Keratinocyte (primary cell): ENCODE measurements around the gene ANKHD1.

Experiments used
- EZH2 ChIP-seq: IDR thresholded peaks from one replicate; pipeline ENCODE4 v1.6.1; 2012; ENCODE audit warnings: inconsistent platforms, mild to moderate bottlenecking, low read length, moderate library complexity
- TF ChIP-seq, protein P1 (sequence below), 3 experiments: IDR thresholded peaks in 1 of 3; conservative IDR thresholded peaks in 1 of 3; optimal IDR thresholded peaks in 1 of 3; 2 replicates in 2 of 3; 3 replicates in 1 of 3; pipeline versions ENCODE3 to v1.5.1; 2011; ENCODE audit warnings: low read length in 3 of 3, mild to moderate bottlenecking in 3 of 3, moderate library complexity in 2 of 3, control low read depth in 1 of 3, inconsistent platforms in 1 of 3; ENCODE audit not compliant: insufficient read depth in 2 of 3; ENCODE audit errors: extremely low read depth in 1 of 3

DNA sequence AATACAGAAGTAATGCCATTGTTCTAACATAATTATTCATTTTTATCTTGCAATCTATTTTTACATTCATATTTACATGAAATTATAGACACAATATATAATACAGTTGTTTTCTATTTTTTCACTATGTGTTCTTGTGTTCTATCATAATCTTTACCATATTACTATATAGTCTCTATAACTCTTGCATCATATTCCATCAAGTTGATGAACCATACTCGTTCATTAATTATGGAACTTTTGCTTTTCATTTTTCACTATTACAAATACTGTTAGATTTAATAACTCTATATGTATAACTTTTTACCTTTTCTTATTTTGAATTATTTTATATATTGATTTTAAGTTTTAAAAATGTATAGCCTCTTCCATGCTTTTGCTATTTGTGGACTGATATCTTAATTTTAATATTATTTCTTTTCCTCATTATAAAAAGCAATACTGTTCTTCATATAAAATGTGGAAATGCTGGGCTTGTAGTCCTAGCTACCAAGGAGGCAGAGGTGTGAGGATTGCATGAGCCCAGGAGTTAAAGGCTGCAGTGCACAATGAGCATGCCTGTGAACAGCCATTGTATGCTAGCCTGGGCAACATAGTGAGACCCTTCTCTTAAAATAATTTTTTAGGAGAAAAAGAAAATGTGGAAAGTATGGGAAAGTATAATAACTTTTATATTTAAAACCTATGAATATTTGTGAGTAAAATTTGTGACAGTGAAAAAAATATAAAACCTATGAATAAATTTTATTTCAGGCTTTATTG is 65.5 kb downstream of the ANKHD1 start:
- TF ChIP-seq, protein P1, sequence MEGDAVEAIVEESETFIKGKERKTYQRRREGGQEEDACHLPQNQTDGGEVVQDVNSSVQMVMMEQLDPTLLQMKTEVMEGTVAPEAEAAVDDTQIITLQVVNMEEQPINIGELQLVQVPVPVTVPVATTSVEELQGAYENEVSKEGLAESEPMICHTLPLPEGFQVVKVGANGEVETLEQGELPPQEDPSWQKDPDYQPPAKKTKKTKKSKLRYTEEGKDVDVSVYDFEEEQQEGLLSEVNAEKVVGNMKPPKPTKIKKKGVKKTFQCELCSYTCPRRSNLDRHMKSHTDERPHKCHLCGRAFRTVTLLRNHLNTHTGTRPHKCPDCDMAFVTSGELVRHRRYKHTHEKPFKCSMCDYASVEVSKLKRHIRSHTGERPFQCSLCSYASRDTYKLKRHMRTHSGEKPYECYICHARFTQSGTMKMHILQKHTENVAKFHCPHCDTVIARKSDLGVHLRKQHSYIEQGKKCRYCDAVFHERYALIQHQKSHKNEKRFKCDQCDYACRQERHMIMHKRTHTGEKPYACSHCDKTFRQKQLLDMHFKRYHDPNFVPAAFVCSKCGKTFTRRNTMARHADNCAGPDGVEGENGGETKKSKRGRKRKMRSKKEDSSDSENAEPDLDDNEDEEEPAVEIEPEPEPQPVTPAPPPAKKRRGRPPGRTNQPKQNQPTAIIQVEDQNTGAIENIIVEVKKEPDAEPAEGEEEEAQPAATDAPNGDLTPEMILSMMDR (optimal IDR thresholded peaks at IDR 0.05 in 1 of 3, IDR thresholded peaks at IDR 0.05 in 1 of 3, conservative IDR thresholded peaks at IDR 0.05 in 1 of 3; ENCODE audit: extremely low read depth in 1 of 3, insufficient read depth in 2 of 3, low read length in 3 of 3): no peak
- TF ChIP-seq EZH2: no peak
